ENCODE data around the gene NPRL2.

The NPRL2 gene

DNA sequence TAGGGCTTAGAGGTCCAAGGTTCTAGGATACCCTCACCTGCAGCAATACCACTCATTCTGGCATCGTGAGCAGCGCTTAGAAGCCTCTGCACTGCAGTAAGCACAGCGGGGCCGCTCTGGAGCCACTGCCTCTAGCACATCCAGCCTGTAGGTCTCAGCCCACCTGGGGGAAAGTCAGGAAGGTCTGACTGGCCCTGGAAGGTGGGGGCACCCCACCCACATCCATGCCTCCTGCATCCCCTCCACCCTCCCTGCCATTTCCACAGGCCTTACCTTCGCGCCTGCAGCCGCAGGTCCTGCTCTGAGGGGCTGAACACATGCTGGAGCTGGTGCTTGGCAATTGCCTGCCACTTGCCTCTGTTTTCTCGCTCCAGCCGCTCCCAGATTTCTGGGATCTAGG, 9.0 kb downstream of the NPRL2 start:
- H3K4me1 ChIP-seq, result peaks cover 3% of the 10 kb centered on the region; the same call in 1 of the 2 replicates
- no peaks in the 10 kb centered on the region for H3K27me3 ChIP-seq

GRCh38 chr3:50340448-50341329, 9.9 kb downstream of the NPRL2 start, which contains the start of gene RASSF1:
Gene RASSF1 (minus strand): TSS chr3:50340836. CDS start chr3:50340805, 31 bp downstream.
- no peak for DNase-seq
- no peak for TF ChIP-seq CTCF (IDR thresholded peaks at IDR 0.05; ENCODE audit: low read depth, low read length)
- Histone ChIP-seq H3K27me3 (no peaks in the 10 kb centered on the region), H3K4me1 (peaks cover 3% of the 10 kb centered on the region; the same call in 1 of the 2 replicates), H3K36me3 (peaks cover 3% of the 10 kb centered on the region; the same call in 1 of the 2 replicates), H3K9me3 (no peaks in the 10 kb centered on the region), H3K4me3 (ENCODE audit: low read depth, low read length) (no peak within 1 kb of the TSS)

More for the DNA sequence above, 9.0 kb downstream of the NPRL2 start:
- no peak overlapping the region for H3K4me3 ChIP-seq (ENCODE audit: low read depth, low read length)
- H3K9me3 ChIP-seq, result no peaks in the 10 kb centered on the region
- TF ChIP-seq CTCF (IDR thresholded peaks at IDR 0.05; ENCODE audit: low read depth, low read length), result no peak
- peaks cover 3% of the 10 kb centered on the region; the same call in 1 of the 2 replicates for H3K36me3 ChIP-seq
- DNase-seq, result no peak

GRCh38 chr3:50340147-50340447, 10.5 kb downstream of the NPRL2 start:
- DNase-seq, result no peak
- H3K36me3 ChIP-seq, result peaks cover 3% of the 10 kb centered on the region; the same call in 1 of the 2 replicates
- H3K4me3 ChIP-seq (ENCODE audit: low read depth, low read length), result no peak overlapping the region
- no peaks in the 10 kb centered on the region for H3K27me3 ChIP-seq
- no peaks in the 10 kb centered on the region for H3K9me3 ChIP-seq
- H3K4me1 ChIP-seq, result peaks cover 3% of the 10 kb centered on the region; the same call in 1 of the 2 replicates
- TF ChIP-seq CTCF (IDR thresholded peaks at IDR 0.05; ENCODE audit: low read depth, low read length), result no peak

DNA sequence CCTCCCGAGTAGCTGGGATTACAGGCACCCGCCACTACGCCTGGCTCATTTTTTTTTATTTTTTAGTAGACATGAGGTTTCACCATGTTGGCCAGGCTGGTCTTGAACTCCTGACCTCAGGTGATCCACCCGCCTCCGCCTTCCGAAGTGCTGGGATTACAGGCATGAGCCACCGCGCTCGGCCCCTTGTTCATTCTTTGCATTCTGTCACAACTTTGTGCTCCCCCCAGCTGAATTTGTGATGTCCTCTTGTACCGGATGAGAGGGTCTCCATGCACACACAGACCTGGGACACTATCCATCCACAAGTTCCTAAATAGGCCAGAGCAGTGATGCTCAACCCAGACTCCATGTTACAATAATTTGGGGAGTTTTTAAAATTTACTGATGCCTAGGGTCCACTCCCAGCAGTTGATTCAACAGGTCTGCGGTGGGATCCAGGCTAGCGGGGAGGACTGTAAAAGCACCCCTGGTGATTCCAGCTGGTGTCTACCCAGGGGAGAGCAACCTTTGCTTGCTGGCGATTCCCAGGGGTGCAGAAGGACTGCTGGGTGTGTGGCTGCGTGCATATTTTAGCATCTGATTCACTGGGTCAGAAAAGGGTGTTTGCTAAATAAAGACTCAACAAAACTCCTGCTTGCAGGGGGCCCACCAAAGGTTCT, 11.0 kb downstream of the NPRL2 start:
- peaks cover 3% of the 10 kb centered on the region; the same call in 1 of the 2 replicates for H3K36me3 ChIP-seq
- no peak for TF ChIP-seq CTCF (IDR thresholded peaks at IDR 0.05; ENCODE audit: low read depth, low read length)
- H3K4me3 ChIP-seq (ENCODE audit: low read depth, low read length), result no peak overlapping the region
- H3K9me3 ChIP-seq, result no peaks in the 10 kb centered on the region
- DNase-seq, result no peak
- H3K4me1 ChIP-seq, result peaks cover 3% of the 10 kb centered on the region; the same call in 1 of the 2 replicates
- H3K27me3 ChIP-seq, result no peaks in the 10 kb centered on the region

- no peaks in the 10 kb centered on the region for H3K9me3 ChIP-seq
- no peaks in the 10 kb centered on the region for H3K27me3 ChIP-seq
- TF ChIP-seq CTCF (IDR thresholded peaks at IDR 0.05; ENCODE audit: low read depth, low read length), result no peak
- H3K36me3 ChIP-seq, result peaks cover 3% of the 10 kb centered on the region; the same call in 1 of the 2 replicates
- no peak for DNase-seq
- H3K4me3 ChIP-seq (ENCODE audit: low read depth, low read length), result no peak overlapping the region
- H3K4me1 ChIP-seq, result peaks cover 3% of the 10 kb centered on the region; the same call in 1 of the 2 replicates
Measured at GRCh38 chr3:50338965-50339364, 11.6 kb downstream of the NPRL2 start.
